Activated naive CD8-positive, alpha-beta T cell (primary cell): ENCODE data around the gene PDE6B.

Source experiments
- H3K27ac Mint-ChIP-seq: one replicate; pipeline ENCODE4 v1.8.0; 2021; ENCODE audit warnings: mixed read lengths
- H3K27me3 Mint-ChIP-seq: one replicate; pipeline ENCODE4 v1.8.0; 2021; ENCODE audit warnings: mixed read lengths
- H3K36me3 Mint-ChIP-seq: one replicate; pipeline ENCODE4 v1.8.0; 2021; ENCODE audit warnings: mixed read lengths
- H3K4me1 Mint-ChIP-seq: one replicate; pipeline ENCODE4 v1.8.0; 2021; ENCODE audit warnings: low read depth, mixed read lengths
- H3K4me3 Mint-ChIP-seq: one replicate; pipeline ENCODE4 v1.8.0; 2021; ENCODE audit warnings: mild to moderate bottlenecking, mixed read lengths
- H3K9me3 Mint-ChIP-seq: one replicate; pipeline ENCODE4 v1.8.0; 2021; ENCODE audit warnings: low read depth, mixed read lengths

The PDE6B gene

GRCh38 chr4:612052-612748 is 13.2 kb upstream of the PDE6B start:
- Mint-ChIP-seq H3K27me3 (peaks cover 9% of the 10 kb centered on the region), H3K9me3 (no peaks in the 10 kb centered on the region), H3K36me3 (no peaks in the 10 kb centered on the region), H3K27ac (no peak overlapping the region), H3K4me1 (no peaks in the 10 kb centered on the region), H3K4me3 (no peak overlapping the region)

DNA sequence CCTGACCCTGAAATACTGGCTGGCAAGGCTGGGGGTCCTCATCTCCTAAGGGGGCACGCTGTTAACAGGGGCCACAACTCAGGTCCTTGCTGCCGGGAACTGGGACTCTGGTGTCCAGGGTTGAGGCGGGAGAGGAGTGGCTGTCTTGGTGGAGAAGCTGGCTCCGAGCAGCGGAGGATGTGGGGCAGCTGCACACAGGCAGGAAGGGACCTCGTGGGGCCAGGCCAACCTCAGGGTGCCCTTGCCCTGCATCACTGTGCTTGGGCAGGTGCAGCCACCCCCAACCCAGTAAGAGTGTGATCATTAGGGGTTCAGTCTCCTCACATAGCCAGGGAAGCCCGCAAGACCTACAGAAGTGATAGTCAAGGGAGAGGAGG is 12.6 kb upstream of the PDE6B start:
- no peak overlapping the region for H3K27ac Mint-ChIP-seq
- peaks cover 12% of the 10 kb centered on the region for H3K27me3 Mint-ChIP-seq
- no peaks in the 10 kb centered on the region for H3K9me3 Mint-ChIP-seq
- no peaks in the 10 kb centered on the region for H3K36me3 Mint-ChIP-seq
- no peaks in the 10 kb centered on the region for H3K4me1 Mint-ChIP-seq
- H3K4me3 Mint-ChIP-seq: no peak overlapping the region

GRCh38 chr4:613126-613525 is 12.2 kb upstream of the PDE6B start:
- no peaks in the 10 kb centered on the region for H3K4me1 Mint-ChIP-seq
- H3K4me3 Mint-ChIP-seq: no peak overlapping the region
- H3K27ac Mint-ChIP-seq: no peak overlapping the region
- no peaks in the 10 kb centered on the region for H3K9me3 Mint-ChIP-seq
- H3K27me3 Mint-ChIP-seq: peaks cover 12% of the 10 kb centered on the region
- H3K36me3 Mint-ChIP-seq: no peaks in the 10 kb centered on the region

GRCh38 chr4:616091-616490 is 9.3 kb upstream of the PDE6B start:
- no peaks in the 10 kb centered on the region for H3K4me1 Mint-ChIP-seq
- H3K4me3 Mint-ChIP-seq: no peak overlapping the region
- H3K36me3 Mint-ChIP-seq: no peaks in the 10 kb centered on the region
- H3K27me3 Mint-ChIP-seq: peaks cover 6% of the 10 kb centered on the region
- H3K27ac Mint-ChIP-seq: no peak overlapping the region
- no peaks in the 10 kb centered on the region for H3K9me3 Mint-ChIP-seq

DNA sequence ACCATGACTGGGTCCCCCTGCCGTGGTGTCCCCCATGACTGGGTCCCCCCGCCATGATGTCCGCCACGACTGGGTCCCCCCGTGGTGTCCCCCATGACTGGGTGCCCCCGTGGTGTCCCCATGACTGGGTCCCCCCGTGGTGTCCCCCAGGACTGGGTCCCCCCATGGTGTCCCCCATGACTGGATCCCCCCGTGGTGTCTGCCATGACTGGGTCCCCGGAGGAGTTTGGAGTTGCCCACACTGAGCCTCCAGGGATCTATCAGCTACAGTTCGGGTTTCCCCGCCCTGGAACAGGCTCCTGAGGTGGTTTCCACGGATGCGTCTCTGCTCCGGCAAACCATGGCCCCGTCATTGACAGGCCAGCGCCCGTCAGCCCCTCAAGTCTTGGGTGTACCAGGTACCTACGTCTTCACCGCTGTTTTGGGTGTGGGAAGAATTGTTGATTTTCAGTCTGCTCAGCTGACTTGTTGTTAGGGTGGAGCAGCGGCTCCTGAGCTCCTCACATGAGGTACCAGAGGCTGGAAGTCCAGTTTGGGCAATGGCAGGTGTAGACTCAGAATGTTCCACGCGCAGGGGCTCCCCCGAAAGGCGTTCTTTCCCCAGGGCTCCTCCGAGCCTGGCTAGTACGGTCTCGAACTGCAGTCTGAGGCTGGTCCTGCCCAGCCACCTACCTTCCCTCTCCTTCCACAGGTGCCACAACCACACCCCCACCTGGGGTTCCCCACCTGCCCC is 8.3 kb upstream of the PDE6B start:
- H3K9me3 Mint-ChIP-seq: no peaks in the 10 kb centered on the region
- no peak overlapping the region for H3K4me3 Mint-ChIP-seq
- H3K4me1 Mint-ChIP-seq: no peaks in the 10 kb centered on the region
- no peaks in the 10 kb centered on the region for H3K36me3 Mint-ChIP-seq
- peaks cover 6% of the 10 kb centered on the region for H3K27me3 Mint-ChIP-seq
- no peak overlapping the region for H3K27ac Mint-ChIP-seq

- Mint-ChIP-seq H3K27me3 (peaks cover 7% of the 10 kb centered on the region), H3K9me3 (no peaks in the 10 kb centered on the region), H3K4me1 (no peaks in the 10 kb centered on the region), H3K27ac (no peak overlapping the region), H3K4me3 (no peak overlapping the region), H3K36me3 (no peaks in the 10 kb centered on the region)
Observed at GRCh38 chr4:617644-618641, 7.4 kb upstream of the PDE6B start.

- Mint-ChIP-seq H3K36me3 (no peaks in the 10 kb centered on the region), H3K27me3 (peaks cover 10% of the 10 kb centered on the region), H3K27ac (no peak overlapping the region), H3K9me3 (no peaks in the 10 kb centered on the region), H3K4me3 (no peak overlapping the region), H3K4me1 (no peaks in the 10 kb centered on the region)
Observed at GRCh38 chr4:620201-620600, 5.2 kb upstream of the PDE6B start.

DNA sequence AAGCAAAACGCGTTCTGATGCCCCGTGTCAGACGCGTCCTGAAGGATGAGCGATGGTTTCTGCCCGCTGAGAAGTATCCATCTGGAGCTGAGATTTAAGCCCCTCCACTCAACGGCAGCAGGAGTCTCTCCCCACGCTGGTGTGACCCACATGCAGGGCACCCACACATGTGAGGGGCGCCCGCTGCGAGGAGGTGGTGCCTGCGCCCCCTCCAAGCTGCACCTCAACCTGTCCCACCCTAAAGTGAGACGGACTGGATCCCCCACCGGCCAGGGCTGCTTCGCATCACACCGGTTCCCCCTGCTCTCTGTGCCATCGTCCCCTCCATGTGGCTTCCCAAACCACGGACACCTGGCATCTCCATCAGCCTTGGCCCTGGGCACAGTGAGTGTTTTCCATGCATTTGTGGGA is 4.5 kb upstream of the PDE6B start:
- H3K4me1 Mint-ChIP-seq: no peaks in the 10 kb centered on the region
- H3K27ac Mint-ChIP-seq: no peak overlapping the region
- H3K9me3 Mint-ChIP-seq: no peaks in the 10 kb centered on the region
- H3K27me3 Mint-ChIP-seq: peaks cover 10% of the 10 kb centered on the region
- H3K4me3 Mint-ChIP-seq: no peak overlapping the region
- no peaks in the 10 kb centered on the region for H3K36me3 Mint-ChIP-seq

GRCh38 chr4:621296-622070 is 3.9 kb upstream of the PDE6B start:
- Mint-ChIP-seq H3K4me1 (no peaks in the 10 kb centered on the region), H3K27ac (no peak overlapping the region), H3K4me3 (no peak overlapping the region), H3K27me3 (peaks cover 10% of the 10 kb centered on the region), H3K36me3 (no peaks in the 10 kb centered on the region), H3K9me3 (no peaks in the 10 kb centered on the region)

- H3K4me1 Mint-ChIP-seq: no peaks in the 10 kb centered on the region
- H3K27ac Mint-ChIP-seq: no peak overlapping the region
- no peak overlapping the region for H3K4me3 Mint-ChIP-seq
- no peaks in the 10 kb centered on the region for H3K36me3 Mint-ChIP-seq
- H3K27me3 Mint-ChIP-seq: peaks cover 10% of the 10 kb centered on the region
- no peaks in the 10 kb centered on the region for H3K9me3 Mint-ChIP-seq
Observed at GRCh38 chr4:622071-622995, 3.0 kb upstream of the PDE6B start.

GRCh38 chr4:622996-623913 is 2.1 kb upstream of the PDE6B start:
- no peak overlapping the region for H3K4me3 Mint-ChIP-seq
- H3K27ac Mint-ChIP-seq: no peak overlapping the region
- no peaks in the 10 kb centered on the region for H3K4me1 Mint-ChIP-seq
- no peaks in the 10 kb centered on the region for H3K9me3 Mint-ChIP-seq
- peaks cover 7% of the 10 kb centered on the region for H3K27me3 Mint-ChIP-seq
- H3K36me3 Mint-ChIP-seq: no peaks in the 10 kb centered on the region

DNA sequence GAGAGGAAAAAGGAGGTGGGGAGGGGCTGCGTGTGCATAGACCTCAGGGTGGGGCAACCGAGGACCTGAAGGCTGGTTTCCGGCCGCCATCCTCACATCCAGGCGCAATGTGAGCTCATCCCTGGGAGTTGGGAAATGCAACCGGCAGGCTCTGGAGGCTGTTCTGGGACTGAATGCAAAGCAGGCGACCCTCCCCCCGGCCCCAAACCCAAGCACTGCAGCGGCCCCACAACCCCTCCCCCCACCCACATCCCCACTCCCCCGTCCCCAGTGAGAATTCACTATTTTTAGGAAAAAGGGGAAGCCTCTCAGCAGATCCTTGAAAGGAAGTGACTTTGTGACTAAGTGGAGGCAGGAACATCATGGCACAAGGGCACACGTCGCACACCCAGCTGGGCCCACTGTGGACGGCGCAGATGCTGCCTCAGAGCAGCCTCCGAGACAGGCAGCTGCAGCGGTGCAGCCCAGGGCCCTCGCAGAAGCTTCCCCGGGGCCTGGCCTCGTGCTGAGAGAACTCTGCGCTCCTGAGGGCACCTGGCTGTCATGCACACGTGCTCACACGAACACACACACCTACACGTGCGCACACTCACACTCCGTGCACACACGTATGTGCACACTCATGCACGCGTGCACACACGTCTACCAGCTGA is 1.3 kb upstream of the PDE6B start:
- Mint-ChIP-seq H3K4me1 (no peaks in the 10 kb centered on the region), H3K27me3 (peaks cover 7% of the 10 kb centered on the region)

More for the DNA sequence above, 1.3 kb upstream of the PDE6B start:
- Mint-ChIP-seq H3K27ac (no peak overlapping the region), H3K4me3 (no peak overlapping the region), H3K9me3 (no peaks in the 10 kb centered on the region), H3K36me3 (no peaks in the 10 kb centered on the region)
